ENCODE results near the gene NUP214.

NUP214 gene

DNA sequence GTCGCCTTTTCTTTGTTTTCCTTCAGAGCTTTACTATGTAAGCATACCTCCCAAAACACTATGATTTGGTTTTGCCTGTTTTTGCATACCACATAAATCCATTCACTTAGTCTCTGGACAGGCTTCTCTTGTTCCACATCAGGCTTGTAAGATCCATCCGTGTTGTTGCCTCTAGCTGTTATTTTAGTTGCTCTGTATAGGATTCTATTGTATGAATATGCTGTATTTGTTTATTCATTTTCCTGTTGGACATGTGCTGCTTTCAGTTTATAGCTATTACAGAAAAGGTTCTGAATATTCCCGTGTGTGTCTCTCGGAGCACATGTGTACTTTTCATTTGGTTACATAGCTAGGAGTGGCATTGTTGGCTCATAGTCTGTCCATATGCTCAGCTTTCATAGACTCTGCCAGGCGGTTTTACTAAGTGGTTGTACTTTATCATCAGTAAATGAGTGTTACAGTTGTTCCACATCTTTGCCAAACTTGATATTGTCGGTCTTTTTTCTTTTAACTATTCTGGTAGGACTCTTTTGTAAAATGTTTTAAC is 41.8 kb downstream of the NUP214 start:
- no peaks in the 10 kb centered on the region for H3K27me3 ChIP-seq (ENCODE audit: control insufficient read depth, insufficient read depth, low read length)
- peaks cover 53% of the 10 kb centered on the region for H3K36me3 ChIP-seq (ENCODE audit: control insufficient read depth, insufficient read depth, low read length)
- no peaks in the 10 kb centered on the region for H3K9me3 ChIP-seq (ENCODE audit: control insufficient read depth, insufficient read depth, low read length)
- H3K4me1 ChIP-seq (ENCODE audit: control insufficient read depth, insufficient read depth, low read length): no peaks in the 10 kb centered on the region
- H3K9ac ChIP-seq (ENCODE audit: low read depth, low read length): no peak overlapping the region
- H3K4me3 ChIP-seq (ENCODE audit: low read depth, low read length): no peak overlapping the region
- no peak overlapping the region for H3K27ac ChIP-seq (ENCODE audit: low read depth, low read length)

DNA sequence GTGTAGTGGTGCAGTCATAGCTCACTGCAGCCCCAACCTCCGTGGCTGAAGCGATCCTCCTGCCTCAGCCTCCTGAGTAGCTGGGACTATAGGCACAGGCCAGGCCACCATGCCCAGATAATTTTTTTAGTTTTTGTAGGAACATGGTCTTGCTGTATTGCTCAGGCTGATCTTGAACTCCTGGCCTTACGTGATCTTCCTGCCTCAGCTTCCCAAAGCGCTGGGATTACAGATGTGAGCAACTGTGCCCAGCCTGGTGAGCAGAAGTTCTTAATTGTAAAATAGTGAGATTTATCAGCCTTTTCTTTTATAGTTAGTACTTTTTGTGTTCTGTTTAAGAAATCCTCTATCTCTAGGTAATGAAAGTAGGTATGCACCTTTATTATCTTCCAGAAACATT is 42.5 kb downstream of the NUP214 start:
- Histone ChIP-seq H3K36me3 (ENCODE audit: control insufficient read depth, insufficient read depth, low read length) (peaks cover 46% of the 10 kb centered on the region), H3K4me3 (ENCODE audit: low read depth, low read length) (no peak overlapping the region), H3K9me3 (ENCODE audit: control insufficient read depth, insufficient read depth, low read length) (no peaks in the 10 kb centered on the region), H3K4me1 (ENCODE audit: control insufficient read depth, insufficient read depth, low read length) (no peaks in the 10 kb centered on the region), H3K9ac (ENCODE audit: low read depth, low read length) (no peak overlapping the region), H3K27ac (ENCODE audit: low read depth, low read length) (no peak overlapping the region), H3K27me3 (ENCODE audit: control insufficient read depth, insufficient read depth, low read length) (no peaks in the 10 kb centered on the region)

DNA sequence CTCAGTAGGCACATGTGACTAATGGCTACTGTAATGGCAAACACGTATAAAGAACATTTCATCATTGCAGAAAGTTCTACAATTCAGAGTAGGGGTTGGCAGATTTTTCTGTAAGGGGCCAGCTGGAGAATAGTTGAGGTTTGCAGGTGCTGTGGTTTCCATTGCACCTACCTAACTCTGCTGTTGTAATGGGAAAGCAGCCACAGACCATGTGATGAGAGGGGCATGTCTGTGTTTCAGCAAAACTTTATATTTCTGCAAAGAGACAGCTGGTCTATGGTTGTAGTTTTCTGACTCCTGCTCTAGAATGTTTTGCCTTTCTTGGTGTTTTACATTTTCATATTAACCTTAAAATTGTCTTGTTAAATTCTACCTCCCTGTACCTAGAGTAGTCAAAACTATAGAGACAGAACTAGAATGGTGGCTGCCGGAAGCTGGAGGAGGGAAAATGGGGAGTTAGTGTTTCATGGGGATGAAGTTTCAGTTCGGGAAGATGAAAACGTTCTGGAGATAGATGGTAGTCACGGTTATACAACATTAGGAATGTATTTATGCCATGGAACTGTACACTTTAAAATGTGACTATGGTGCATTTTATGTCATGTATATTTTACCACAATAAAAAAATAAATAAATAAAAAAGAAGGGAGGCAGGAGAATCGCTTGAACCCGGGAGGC is 44.3 kb downstream of the NUP214 start:
- no peak overlapping the region for H3K9ac ChIP-seq (ENCODE audit: low read depth, low read length)
- peaks cover 42% of the 10 kb centered on the region for H3K36me3 ChIP-seq (ENCODE audit: control insufficient read depth, insufficient read depth, low read length)
- no peak overlapping the region for H3K27ac ChIP-seq (ENCODE audit: low read depth, low read length)
- H3K4me1 ChIP-seq (ENCODE audit: control insufficient read depth, insufficient read depth, low read length): no peaks in the 10 kb centered on the region
- no peak overlapping the region for H3K4me3 ChIP-seq (ENCODE audit: low read depth, low read length)
- H3K27me3 ChIP-seq (ENCODE audit: control insufficient read depth, insufficient read depth, low read length): no peaks in the 10 kb centered on the region
- no peaks in the 10 kb centered on the region for H3K9me3 ChIP-seq (ENCODE audit: control insufficient read depth, insufficient read depth, low read length)

DNA sequence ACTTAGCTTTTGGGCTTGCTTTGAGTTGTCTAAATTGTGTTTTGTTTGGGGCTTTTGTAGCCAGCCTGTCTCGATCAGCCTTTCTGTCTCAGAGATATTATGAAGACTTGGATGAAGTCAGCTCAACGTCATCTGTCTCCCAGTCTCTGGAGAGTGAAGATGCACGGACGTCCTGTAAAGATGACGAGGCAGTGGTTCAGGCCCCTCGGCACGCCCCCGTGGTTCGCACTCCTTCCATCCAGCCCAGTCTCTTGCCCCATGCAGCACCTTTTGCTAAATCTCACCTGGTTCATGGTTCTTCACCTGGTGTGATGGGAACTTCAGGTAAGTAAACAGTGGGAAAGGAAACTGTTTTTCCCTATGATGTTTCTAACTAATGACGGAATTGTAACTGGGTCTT is 48.6 kb downstream of the NUP214 start:
- H3K36me3 ChIP-seq (ENCODE audit: control insufficient read depth, insufficient read depth, low read length): peaks cover 54% of the 10 kb centered on the region
- H3K27ac ChIP-seq (ENCODE audit: low read depth, low read length): no peak overlapping the region
- no peak overlapping the region for H3K4me3 ChIP-seq (ENCODE audit: low read depth, low read length)
- H3K9me3 ChIP-seq (ENCODE audit: control insufficient read depth, insufficient read depth, low read length): no peaks in the 10 kb centered on the region
- H3K27me3 ChIP-seq (ENCODE audit: control insufficient read depth, insufficient read depth, low read length): no peaks in the 10 kb centered on the region
- H3K4me1 ChIP-seq (ENCODE audit: control insufficient read depth, insufficient read depth, low read length): no peaks in the 10 kb centered on the region
- H3K9ac ChIP-seq (ENCODE audit: low read depth, low read length): no peak overlapping the region

DNA sequence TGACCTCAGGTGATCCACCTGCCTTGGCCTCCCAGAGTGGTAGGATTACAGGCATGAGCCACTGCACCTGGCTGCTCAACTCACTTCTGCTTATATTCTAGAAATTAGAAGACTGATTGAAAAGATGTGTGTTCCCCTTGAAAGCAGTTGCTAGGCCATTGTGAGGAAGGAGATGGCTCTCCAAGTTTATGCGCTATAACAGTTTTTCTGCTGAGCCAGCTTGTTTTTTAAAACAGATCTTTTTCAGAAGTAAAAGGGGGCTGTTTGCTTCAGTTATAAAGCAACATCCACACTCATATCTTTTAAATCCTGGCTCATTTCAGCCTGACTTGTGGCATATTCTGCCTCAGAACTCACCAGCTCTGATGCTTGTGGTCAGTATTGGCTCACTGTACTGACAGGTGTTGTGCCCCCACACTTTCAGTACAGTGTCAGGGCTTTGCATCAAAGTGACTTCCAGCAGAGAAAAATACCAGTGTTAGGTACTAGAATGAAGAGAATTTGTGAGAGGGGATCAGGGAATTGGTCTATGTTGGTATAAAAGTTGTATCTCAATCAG is 49.4 kb downstream of the NUP214 start:
- H3K4me1 ChIP-seq (ENCODE audit: control insufficient read depth, insufficient read depth, low read length): no peaks in the 10 kb centered on the region

DNA sequence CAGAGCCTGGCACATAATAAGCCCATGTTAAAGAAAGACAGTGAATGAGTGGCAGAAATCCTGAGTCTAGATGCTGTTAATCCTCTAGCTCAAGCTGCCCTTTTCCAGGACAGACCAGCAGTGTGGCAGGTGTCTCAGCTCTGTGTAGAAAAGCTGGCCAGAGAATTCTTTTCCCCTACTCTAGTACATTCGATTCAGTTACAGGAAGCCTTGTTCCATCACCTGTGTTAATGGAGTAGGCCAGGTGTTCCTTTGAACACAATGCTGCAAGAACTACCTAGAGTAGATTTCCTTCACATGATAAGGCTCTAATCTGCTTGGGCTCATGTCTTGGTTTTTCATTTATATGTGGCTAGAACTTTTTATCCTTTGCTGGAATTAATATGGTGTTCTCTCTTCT is 52.5 kb downstream of the NUP214 start:
- H3K4me3 ChIP-seq (ENCODE audit: low read depth, low read length): no peak overlapping the region
- H3K9ac ChIP-seq (ENCODE audit: low read depth, low read length): no peak overlapping the region
- H3K36me3 ChIP-seq (ENCODE audit: control insufficient read depth, insufficient read depth, low read length): peaks cover 80% of the 10 kb centered on the region
- no peaks in the 10 kb centered on the region for H3K4me1 ChIP-seq (ENCODE audit: control insufficient read depth, insufficient read depth, low read length)
- H3K27me3 ChIP-seq (ENCODE audit: control insufficient read depth, insufficient read depth, low read length): no peaks in the 10 kb centered on the region
- H3K9me3 ChIP-seq (ENCODE audit: control insufficient read depth, insufficient read depth, low read length): no peaks in the 10 kb centered on the region
- peak overlapping the region; percentile 23 for H3K27ac ChIP-seq (ENCODE audit: low read depth, low read length)

More for the DNA sequence above, 49.4 kb downstream of the NUP214 start:
- H3K9ac ChIP-seq (ENCODE audit: low read depth, low read length): no peak overlapping the region
- no peak overlapping the region for H3K27ac ChIP-seq (ENCODE audit: low read depth, low read length)
- H3K36me3 ChIP-seq (ENCODE audit: control insufficient read depth, insufficient read depth, low read length): peaks cover 61% of the 10 kb centered on the region
- H3K27me3 ChIP-seq (ENCODE audit: control insufficient read depth, insufficient read depth, low read length): no peaks in the 10 kb centered on the region
- H3K9me3 ChIP-seq (ENCODE audit: control insufficient read depth, insufficient read depth, low read length): no peaks in the 10 kb centered on the region
- no peak overlapping the region for H3K4me3 ChIP-seq (ENCODE audit: low read depth, low read length)

DNA sequence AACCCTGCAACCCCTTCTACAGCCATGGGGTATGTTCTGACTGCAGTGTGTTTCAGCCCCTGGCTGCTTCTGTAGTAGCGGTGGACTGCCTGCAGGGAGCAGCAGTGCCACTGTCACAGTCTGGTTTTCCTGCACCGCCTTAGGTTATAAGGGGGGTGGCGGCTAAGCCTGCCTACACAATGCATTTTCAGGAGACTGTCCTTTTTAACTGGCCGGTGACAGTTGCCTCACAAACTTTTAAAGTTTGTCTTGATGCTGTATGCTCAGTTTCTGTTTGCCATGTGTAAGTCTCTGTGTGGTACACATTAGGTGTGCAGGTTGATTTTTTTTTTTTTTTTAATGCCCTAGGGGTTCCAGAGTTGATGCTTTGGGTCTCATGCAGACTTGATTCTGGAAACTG is 53.0 kb downstream of the NUP214 start:
- no peak overlapping the region for H3K4me3 ChIP-seq (ENCODE audit: low read depth, low read length)
- no peaks in the 10 kb centered on the region for H3K9me3 ChIP-seq (ENCODE audit: control insufficient read depth, insufficient read depth, low read length)
- H3K36me3 ChIP-seq (ENCODE audit: control insufficient read depth, insufficient read depth, low read length): peaks cover 80% of the 10 kb centered on the region
- H3K4me1 ChIP-seq (ENCODE audit: control insufficient read depth, insufficient read depth, low read length): no peaks in the 10 kb centered on the region
- no peaks in the 10 kb centered on the region for H3K27me3 ChIP-seq (ENCODE audit: control insufficient read depth, insufficient read depth, low read length)
- H3K9ac ChIP-seq (ENCODE audit: low read depth, low read length): no peak overlapping the region
- H3K27ac ChIP-seq (ENCODE audit: low read depth, low read length): no peak overlapping the region

DNA sequence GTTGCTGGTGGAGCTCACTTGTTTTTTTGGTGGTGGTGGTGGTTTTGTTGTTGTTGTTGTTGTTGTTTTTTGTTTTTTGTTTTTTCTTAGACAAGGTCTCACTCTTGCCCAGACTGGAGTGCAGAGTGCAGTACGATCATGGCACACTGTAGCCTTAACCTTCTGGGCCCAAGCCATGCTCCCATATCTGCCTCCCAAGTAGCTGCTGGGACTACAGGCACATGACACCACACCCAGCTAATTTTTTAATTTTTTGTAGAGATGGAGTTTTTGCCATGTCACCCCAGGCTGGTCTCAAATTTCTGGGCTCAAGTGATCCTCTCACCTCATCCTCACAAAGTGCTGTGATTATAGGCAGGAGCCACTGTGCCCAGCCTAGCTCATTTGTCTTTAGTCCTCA is 53.5 kb downstream of the NUP214 start:
- Histone ChIP-seq H3K9ac (ENCODE audit: low read depth, low read length) (no peak overlapping the region), H3K36me3 (ENCODE audit: control insufficient read depth, insufficient read depth, low read length) (peaks cover 74% of the 10 kb centered on the region)

DNA sequence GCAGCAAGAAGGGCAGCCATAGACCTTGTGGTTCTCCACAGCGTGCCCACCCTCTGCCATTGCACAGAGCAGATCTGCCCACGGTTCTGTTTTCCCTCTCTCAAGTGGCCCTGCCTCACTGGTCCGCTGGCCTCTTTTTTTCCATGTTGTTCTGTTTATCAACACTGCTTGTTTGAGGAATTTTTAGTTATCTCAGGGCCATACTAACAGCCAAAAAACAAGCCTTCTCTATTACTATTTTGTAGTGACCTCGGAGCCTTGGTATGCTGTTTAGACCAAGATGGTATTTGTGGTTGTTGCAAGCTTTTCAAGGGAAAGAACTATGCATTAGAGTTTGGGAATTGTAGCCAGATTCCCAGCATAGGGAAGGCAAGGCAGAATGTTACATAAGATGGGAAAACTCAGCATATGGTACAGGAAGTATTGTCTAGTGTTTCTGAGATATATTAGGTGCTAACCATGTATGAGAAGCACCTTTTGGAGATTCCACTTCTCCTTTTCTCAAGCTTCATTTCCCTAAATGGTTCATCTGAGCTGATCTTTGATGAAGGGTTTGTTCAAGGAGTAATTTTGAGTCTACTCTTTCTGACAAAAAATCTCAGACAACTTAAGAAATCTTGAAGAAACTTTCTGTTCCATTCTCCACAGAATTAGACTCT is 54.3 kb downstream of the NUP214 start:
- Histone ChIP-seq H3K27ac (ENCODE audit: low read depth, low read length) (peak overlapping the region; percentile 16), H3K9me3 (ENCODE audit: control insufficient read depth, insufficient read depth, low read length) (no peaks in the 10 kb centered on the region), H3K27me3 (ENCODE audit: control insufficient read depth, insufficient read depth, low read length) (no peaks in the 10 kb centered on the region), H3K4me3 (ENCODE audit: low read depth, low read length) (no peak overlapping the region), H3K36me3 (ENCODE audit: control insufficient read depth, insufficient read depth, low read length) (peaks cover 68% of the 10 kb centered on the region), H3K4me1 (ENCODE audit: control insufficient read depth, insufficient read depth, low read length) (no peaks in the 10 kb centered on the region), H3K9ac (ENCODE audit: low read depth, low read length) (no peak overlapping the region)

More for the DNA sequence above, 53.5 kb downstream of the NUP214 start:
- Histone ChIP-seq H3K27me3 (ENCODE audit: control insufficient read depth, insufficient read depth, low read length) (no peaks in the 10 kb centered on the region), H3K9me3 (ENCODE audit: control insufficient read depth, insufficient read depth, low read length) (no peaks in the 10 kb centered on the region), H3K4me1 (ENCODE audit: control insufficient read depth, insufficient read depth, low read length) (no peaks in the 10 kb centered on the region), H3K4me3 (ENCODE audit: low read depth, low read length) (no peak overlapping the region), H3K27ac (ENCODE audit: low read depth, low read length) (no peak overlapping the region)

DNA sequence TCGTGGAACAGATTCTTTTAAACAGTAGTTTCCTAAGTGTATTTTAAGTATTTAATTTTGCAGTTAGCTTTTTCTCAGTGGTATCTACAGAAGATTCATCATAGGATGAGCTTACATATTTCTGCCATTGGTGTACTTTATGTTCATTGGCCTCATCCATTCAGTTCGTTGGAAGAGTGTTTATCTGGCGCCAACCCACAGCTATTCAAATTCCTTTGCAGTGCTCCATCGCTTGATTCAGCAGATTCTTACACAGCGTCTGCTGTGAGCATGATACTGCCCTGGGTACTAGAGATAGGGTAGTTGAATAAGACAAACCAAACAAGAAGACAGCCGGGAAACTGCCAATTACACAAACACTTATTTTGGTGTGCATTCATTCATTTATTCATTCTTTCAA is 55.1 kb downstream of the NUP214 start:
- H3K4me3 ChIP-seq (ENCODE audit: low read depth, low read length): no peak overlapping the region
- H3K9me3 ChIP-seq (ENCODE audit: control insufficient read depth, insufficient read depth, low read length): no peaks in the 10 kb centered on the region
- no peaks in the 10 kb centered on the region for H3K27me3 ChIP-seq (ENCODE audit: control insufficient read depth, insufficient read depth, low read length)
- H3K36me3 ChIP-seq (ENCODE audit: control insufficient read depth, insufficient read depth, low read length): peaks cover 68% of the 10 kb centered on the region
- H3K27ac ChIP-seq (ENCODE audit: low read depth, low read length): no peak overlapping the region
- H3K9ac ChIP-seq (ENCODE audit: low read depth, low read length): no peak overlapping the region
- H3K4me1 ChIP-seq (ENCODE audit: control insufficient read depth, insufficient read depth, low read length): no peaks in the 10 kb centered on the region

DNA sequence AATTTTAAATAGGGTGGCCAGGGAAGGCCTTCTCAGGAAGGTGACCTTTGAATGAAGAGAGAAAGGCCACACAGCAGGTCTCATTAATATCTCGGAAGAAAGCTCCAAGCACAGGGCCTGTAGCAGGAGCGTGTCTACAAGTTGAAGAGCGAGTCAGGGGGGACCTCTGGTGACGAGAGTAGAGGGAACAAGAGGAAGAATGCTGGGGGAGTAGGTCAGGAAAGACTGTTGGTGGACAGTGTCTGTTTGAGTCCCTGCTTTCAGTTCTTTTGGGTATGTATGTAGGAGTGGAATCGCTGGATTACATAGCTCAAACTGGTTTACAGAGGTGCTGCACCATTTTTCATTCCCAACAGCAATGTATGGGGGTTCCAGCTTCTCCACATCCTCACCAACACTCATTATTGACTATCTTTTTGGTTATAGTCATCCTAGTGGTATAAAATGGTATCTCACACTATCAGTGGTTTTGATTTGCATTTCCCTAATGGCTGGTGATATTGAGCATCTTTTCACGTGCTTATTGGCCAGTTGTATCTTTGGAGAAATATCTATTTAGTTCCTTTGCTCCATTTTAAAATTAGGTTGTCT is 55.8 kb downstream of the NUP214 start:
- Histone ChIP-seq H3K36me3 (ENCODE audit: control insufficient read depth, insufficient read depth, low read length) (peaks cover 68% of the 10 kb centered on the region), H3K27ac (ENCODE audit: low read depth, low read length) (no peak overlapping the region), H3K27me3 (ENCODE audit: control insufficient read depth, insufficient read depth, low read length) (no peaks in the 10 kb centered on the region), H3K4me3 (ENCODE audit: low read depth, low read length) (no peak overlapping the region), H3K9ac (ENCODE audit: low read depth, low read length) (no peak overlapping the region), H3K4me1 (ENCODE audit: control insufficient read depth, insufficient read depth, low read length) (no peaks in the 10 kb centered on the region), H3K9me3 (ENCODE audit: control insufficient read depth, insufficient read depth, low read length) (no peaks in the 10 kb centered on the region)

Measured in HUES48 (cell line).